ENCODE measurements around the gene WDR36.

DNA sequence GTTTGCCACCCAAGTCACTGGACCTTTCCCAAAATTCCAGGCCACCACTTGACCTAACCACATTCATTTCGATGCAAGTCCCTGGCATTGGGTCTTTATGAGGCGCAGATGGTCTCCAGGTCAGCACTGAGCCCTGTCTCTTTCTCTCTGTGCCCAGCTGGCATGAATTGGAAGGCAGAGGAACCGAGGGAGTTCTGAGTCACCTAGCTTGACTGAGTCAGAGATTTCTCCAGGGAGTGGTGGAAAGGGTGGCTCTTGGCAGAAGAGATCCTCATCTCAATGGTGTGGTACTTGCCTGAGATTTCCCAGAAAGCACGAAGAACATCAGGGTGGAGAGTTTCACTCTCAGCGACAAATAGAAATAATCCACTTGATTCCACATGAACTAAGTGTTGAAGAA lies 43.8 kb downstream of the WDR36 start:
- TF ChIP-seq POLR2AphosphoS5 (IDR thresholded peaks at IDR 0.05) (no peak), POLR2A (IDR thresholded peaks at IDR 0.05) (no peak)
- TF ChIP-seq, protein P1, sequence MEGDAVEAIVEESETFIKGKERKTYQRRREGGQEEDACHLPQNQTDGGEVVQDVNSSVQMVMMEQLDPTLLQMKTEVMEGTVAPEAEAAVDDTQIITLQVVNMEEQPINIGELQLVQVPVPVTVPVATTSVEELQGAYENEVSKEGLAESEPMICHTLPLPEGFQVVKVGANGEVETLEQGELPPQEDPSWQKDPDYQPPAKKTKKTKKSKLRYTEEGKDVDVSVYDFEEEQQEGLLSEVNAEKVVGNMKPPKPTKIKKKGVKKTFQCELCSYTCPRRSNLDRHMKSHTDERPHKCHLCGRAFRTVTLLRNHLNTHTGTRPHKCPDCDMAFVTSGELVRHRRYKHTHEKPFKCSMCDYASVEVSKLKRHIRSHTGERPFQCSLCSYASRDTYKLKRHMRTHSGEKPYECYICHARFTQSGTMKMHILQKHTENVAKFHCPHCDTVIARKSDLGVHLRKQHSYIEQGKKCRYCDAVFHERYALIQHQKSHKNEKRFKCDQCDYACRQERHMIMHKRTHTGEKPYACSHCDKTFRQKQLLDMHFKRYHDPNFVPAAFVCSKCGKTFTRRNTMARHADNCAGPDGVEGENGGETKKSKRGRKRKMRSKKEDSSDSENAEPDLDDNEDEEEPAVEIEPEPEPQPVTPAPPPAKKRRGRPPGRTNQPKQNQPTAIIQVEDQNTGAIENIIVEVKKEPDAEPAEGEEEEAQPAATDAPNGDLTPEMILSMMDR (IDR thresholded peaks at IDR 0.05): no peak

Measured in gastroesophageal sphincter (tissue), 3 donors.